Fibroblast of lung (primary cell): ENCODE results near the gene STK11IP.

Source experiments
- EZH2 ChIP-seq: IDR thresholded peaks from 2 replicates; pipeline ENCODE4 v1.5.1; 2012; ENCODE audit warnings: low read length, control low read depth, mild to moderate bottlenecking; ENCODE audit errors: missing control alignments
- TF ChIP-seq, protein P1 (sequence below), 2 donors: IDR thresholded peaks in 1 of 2; conservative IDR thresholded peaks in 1 of 2; 1 replicate in 1 of 2; 2 replicates in 1 of 2; pipeline ENCODE4 v1.5.1; 2011 to 2012; ENCODE audit warnings: low read length in 2 of 2, control low read depth in 1 of 2, inconsistent platforms in 1 of 2, low read depth in 1 of 2, mild to moderate bottlenecking in 1 of 2

DNA sequence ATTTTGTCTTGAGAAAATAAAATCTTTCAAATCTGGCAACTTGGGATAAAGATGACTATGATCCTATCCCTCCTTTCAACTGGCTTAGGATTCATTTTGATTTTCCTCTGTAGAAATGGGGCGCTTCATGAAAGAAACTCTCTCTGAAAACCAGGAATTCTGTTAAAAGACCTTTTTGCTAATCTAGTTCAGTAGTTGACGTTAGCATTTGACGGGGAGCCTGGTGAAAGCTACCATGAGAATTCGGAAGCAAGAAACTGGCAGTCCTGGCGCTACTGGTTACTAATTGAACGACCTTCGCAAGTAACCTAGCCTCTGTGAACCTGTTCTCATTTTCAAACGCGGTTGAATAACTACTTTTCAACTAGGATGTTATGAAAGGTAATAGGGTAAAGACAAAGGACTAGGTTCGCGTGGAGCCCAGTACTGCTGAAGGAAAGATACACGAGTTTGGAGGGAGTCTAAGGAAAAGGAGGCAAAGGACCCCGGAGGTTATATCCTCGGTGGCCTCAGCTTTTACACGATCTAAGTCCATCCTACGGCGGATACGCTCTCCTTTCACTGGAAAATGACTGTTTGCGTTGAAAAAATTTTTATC lies 604 bp upstream of the STK11IP start:
- no peak for TF ChIP-seq EZH2
- TF ChIP-seq, protein P1, sequence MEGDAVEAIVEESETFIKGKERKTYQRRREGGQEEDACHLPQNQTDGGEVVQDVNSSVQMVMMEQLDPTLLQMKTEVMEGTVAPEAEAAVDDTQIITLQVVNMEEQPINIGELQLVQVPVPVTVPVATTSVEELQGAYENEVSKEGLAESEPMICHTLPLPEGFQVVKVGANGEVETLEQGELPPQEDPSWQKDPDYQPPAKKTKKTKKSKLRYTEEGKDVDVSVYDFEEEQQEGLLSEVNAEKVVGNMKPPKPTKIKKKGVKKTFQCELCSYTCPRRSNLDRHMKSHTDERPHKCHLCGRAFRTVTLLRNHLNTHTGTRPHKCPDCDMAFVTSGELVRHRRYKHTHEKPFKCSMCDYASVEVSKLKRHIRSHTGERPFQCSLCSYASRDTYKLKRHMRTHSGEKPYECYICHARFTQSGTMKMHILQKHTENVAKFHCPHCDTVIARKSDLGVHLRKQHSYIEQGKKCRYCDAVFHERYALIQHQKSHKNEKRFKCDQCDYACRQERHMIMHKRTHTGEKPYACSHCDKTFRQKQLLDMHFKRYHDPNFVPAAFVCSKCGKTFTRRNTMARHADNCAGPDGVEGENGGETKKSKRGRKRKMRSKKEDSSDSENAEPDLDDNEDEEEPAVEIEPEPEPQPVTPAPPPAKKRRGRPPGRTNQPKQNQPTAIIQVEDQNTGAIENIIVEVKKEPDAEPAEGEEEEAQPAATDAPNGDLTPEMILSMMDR (conservative IDR thresholded peaks at IDR 0.05 in 1 of 2, IDR thresholded peaks at IDR 0.05 in 1 of 2; ENCODE audit: low read depth in 1 of 2, low read length in 2 of 2), result no peak
